Hepatocyte (in vitro differentiated cells): ENCODE measurements around the gene IL1R2. TPM values are rescaled to one million over a fixed set of nuclear protein-coding genes. Genes with fewer than 3 reads are reported as not detected.

Source experiments
- DNase-seq: peaks from one replicate; pipeline ENCODE4 v3.0.0-alpha.2; 2016; ENCODE audit warnings: low spot score
- H2AFZ ChIP-seq: fragments of 200-600 bp; sonication (generic); 2 replicates; pipeline ENCODE4 v1.6.0; 2016; ENCODE audit warnings: antibody characterized with exemption, mild to moderate bottlenecking
- H3K27ac ChIP-seq: fragments of 200-600 bp; sonication (generic); 2 replicates; pipeline ENCODE4 v1.5.1; 2016; ENCODE audit warnings: mild to moderate bottlenecking
- H3K27me3 ChIP-seq: fragments of 200-600 bp; sonication (generic); 2 replicates; pipeline ENCODE4 v1.6.1; 2016
- H3K36me3 ChIP-seq: fragments of 200-600 bp; sonication (generic); replicated peaks from 2 replicates; pipeline ENCODE4 v1.5.1; 2016; ENCODE audit warnings: low read depth; ENCODE audit not compliant: insufficient read depth
- H3K4me1 ChIP-seq: fragments of 200-600 bp; sonication (generic); 2 replicates; pipeline ENCODE4 v1.5.1; 2016; ENCODE audit warnings: mild to moderate bottlenecking, moderate library complexity; ENCODE audit not compliant: insufficient read depth
- H3K4me2 ChIP-seq: fragments of 200-600 bp; sonication (generic); 2 replicates; pipeline ENCODE4 v1.6.0; 2016
- H3K4me3 ChIP-seq: fragments of 200-600 bp; sonication (generic); 2 replicates; pipeline ENCODE4 v1.5.1; 2016; ENCODE audit warnings: mild to moderate bottlenecking
- H3K79me2 ChIP-seq: fragments of 200-600 bp; sonication (generic); 2 replicates; pipeline ENCODE4 v1.6.0; 2017; ENCODE audit warnings: mild to moderate bottlenecking
- H3K9me2 ChIP-seq: fragments of 200-600 bp; sonication (generic); replicated peaks from 2 replicates; pipeline ENCODE4 v1.6.0; 2017; ENCODE audit warnings: mild to moderate bottlenecking; ENCODE audit not compliant: insufficient read depth
- H3K9me3 ChIP-seq: fragments of 200-600 bp; sonication (generic); 2 replicates; pipeline ENCODE4 v1.5.1; 2016; ENCODE audit warnings: low read depth, mild to moderate bottlenecking
- H4K20me1 ChIP-seq: fragments of 200-600 bp; sonication (generic); 2 replicates; pipeline ENCODE4 v1.6.0; 2016; ENCODE audit warnings: mild to moderate bottlenecking; ENCODE audit not compliant: insufficient read depth, poor library complexity, severe bottlenecking
- CTCF ChIP-seq: fragments of 200-600 bp; sonication (generic); IDR thresholded peaks from 2 replicates; pipeline ENCODE4 v1.5.1; 2016; ENCODE audit warnings: antibody characterized with exemption, mild to moderate bottlenecking; ENCODE audit not compliant: poor library complexity
- EZH2 ChIP-seq: fragments of 200-600 bp; sonication (generic); IDR thresholded peaks from 2 replicates; pipeline ENCODE4 v1.6.1; 2016; ENCODE audit warnings: antibody characterized with exemption, mild to moderate bottlenecking, borderline replicate concordance
- EZH2phosphoT487 ChIP-seq: fragments of 200-600 bp; sonication (generic); IDR thresholded peaks from one replicate; pipeline ENCODE4 v1.6.1; 2018; ENCODE audit warnings: antibody characterized with exemption, mild to moderate bottlenecking, low read depth, moderate library complexity; ENCODE audit not compliant: unreplicated experiment, severe bottlenecking
- WGBS: methylation state at CpG from one replicate; pipeline ENCODE4 v1.1.6; 2016; ENCODE audit warnings: low lambda C conversion rate; ENCODE audit errors: missing lambda C conversion rate; 5-methylcytosine and 5-hydroxymethylcytosine counted together
- polyA plus RNA-seq: library from polyadenylated mRNA; unstranded; fragments of >200 nt; fragmentation: Nextera tagmentation; extraction: Ambion mirVana; gene quantifications from 2 replicates; pipeline ENCODE4 v1.2.1, GENCODE V29; 2016
- total RNA-seq: library from RNA; depleted of rRNA; stranded (reverse); fragments of >200 nt; gene quantifications from 2 replicates; pipeline ENCODE4 v1.2.3, GENCODE V29; 2014

IL1R2 gene
- total and polyA plus RNA-seq, 2 experiments from 2014 or later: 1.3 to 5.8 TPM

GRCh38 chr2:101963198-101963597, 28.6 kb upstream of the IL1R2 start:
- Histone ChIP-seq H3K79me2 (no peaks in the 10 kb centered on the region), H3K9me2 (no peaks in the 10 kb centered on the region), H3K9me3 (no peaks in the 10 kb centered on the region), H3K27ac (no peak overlapping the region), H3K4me3 (no peak overlapping the region), H3K27me3 (no peaks in the 10 kb centered on the region), H2AFZ (no peak overlapping the region), H3K4me1 (peaks cover 21% of the 10 kb centered on the region), H3K36me3 (no peaks in the 10 kb centered on the region), H4K20me1 (no peaks in the 10 kb centered on the region), H3K4me2 (no peak overlapping the region)
- no peak for TF ChIP-seq CTCF
- no peak for TF ChIP-seq EZH2phosphoT487
- TF ChIP-seq EZH2: no peak
- no peak for DNase-seq
- WGBS: 88% methylated on average over 4 of the region's 4 CpGs

GRCh38 chr2:101967826-101968513, 23.8 kb upstream of the IL1R2 start:
- Histone ChIP-seq H3K4me1 (peaks cover 1% of the 10 kb centered on the region), H3K4me3 (no peak overlapping the region), H3K27ac (no peak overlapping the region), H4K20me1 (no peaks in the 10 kb centered on the region), H3K9me3 (no peaks in the 10 kb centered on the region), H3K9me2 (no peaks in the 10 kb centered on the region), H3K4me2 (no peak overlapping the region), H3K36me3 (no peaks in the 10 kb centered on the region), H2AFZ (no peak overlapping the region), H3K27me3 (no peaks in the 10 kb centered on the region), H3K79me2 (no peaks in the 10 kb centered on the region)
- TF ChIP-seq EZH2 (no peak), CTCF (no peak), EZH2phosphoT487 (no peak)
- no peak for DNase-seq
- 95% methylated on average over 7 of the region's 7 CpGs for WGBS

GRCh38 chr2:101969723-101970122, 22.0 kb upstream of the IL1R2 start:
- 89% methylated on average over 3 of the region's 3 CpGs for WGBS
- no peak overlapping the region for H3K27ac ChIP-seq

More at GRCh38 chr2:101969723-101970122, 22.0 kb upstream of the IL1R2 start:
- DNase-seq: no peak
- H3K9me2 ChIP-seq: no peaks in the 10 kb centered on the region
- no peaks in the 10 kb centered on the region for H3K27me3 ChIP-seq
- H3K36me3 ChIP-seq: no peaks in the 10 kb centered on the region
- no peak overlapping the region for H3K4me3 ChIP-seq
- TF ChIP-seq EZH2phosphoT487 (no peak), EZH2 (no peak), CTCF (no peak)
- no peaks in the 10 kb centered on the region for H3K79me2 ChIP-seq
- H3K9me3 ChIP-seq: no peaks in the 10 kb centered on the region
- H3K4me2 ChIP-seq: no peak overlapping the region
- no peak overlapping the region for H2AFZ ChIP-seq
- H4K20me1 ChIP-seq: no peaks in the 10 kb centered on the region
- H3K4me1 ChIP-seq: no peaks in the 10 kb centered on the region
